Stimulated activated CD4-positive, alpha-beta T cell treated with anti-CD3 and anti-CD28 coated beads, Interleukin-12 subunit alpha, Interleukin-12 subunit beta, amount 100 ng/mL, for 4 hours (primary cell): Measurements from ENCODE around the gene SNHG17.

ENCODE experiments used
- DNase-seq: peaks from one replicate; pipeline ENCODE4 v3.0.0-alpha.2; 2020

SNHG17 gene

GRCh38 chr20:38372806-38373205, 62.3 kb downstream of the SNHG17 start:
- no peak for DNase-seq
